Fibroblast of villous mesenchyme (primary cell): Measurements from ENCODE around the gene CUBN. TPM values are rescaled to one million over a fixed set of nuclear protein-coding genes. Genes with fewer than 3 reads are reported as not detected.
A peak's percentile ranks its signal among the peaks of the same experiment; 100 is the strongest.

Experiments used
- DNase-seq: peaks from one replicate; pipeline ENCODE4 v3.0.0-alpha.2; 2010; ENCODE audit warnings: low read depth
- H3K4me3 ChIP-seq: 2 replicates; pipeline ENCODE4 v1.5.1; 2011; ENCODE audit warnings: low read depth, mild to moderate bottlenecking, low read length
- total RNA-seq: library from RNA; depleted of rRNA; stranded (reverse); fragments of >200 nt; gene quantifications from 2 replicates; pipeline ENCODE4 v1.2.3, GENCODE V29; 2012
- TF ChIP-seq, protein P1 (sequence below): IDR thresholded peaks from 2 replicates; pipeline ENCODE4 v1.5.1; 2012; ENCODE audit warnings: low read depth, mild to moderate bottlenecking, low read length; ENCODE audit not compliant: insufficient read depth

CUBN gene
- total RNA-seq, 1 donor, result 0.86 TPM

DNA sequence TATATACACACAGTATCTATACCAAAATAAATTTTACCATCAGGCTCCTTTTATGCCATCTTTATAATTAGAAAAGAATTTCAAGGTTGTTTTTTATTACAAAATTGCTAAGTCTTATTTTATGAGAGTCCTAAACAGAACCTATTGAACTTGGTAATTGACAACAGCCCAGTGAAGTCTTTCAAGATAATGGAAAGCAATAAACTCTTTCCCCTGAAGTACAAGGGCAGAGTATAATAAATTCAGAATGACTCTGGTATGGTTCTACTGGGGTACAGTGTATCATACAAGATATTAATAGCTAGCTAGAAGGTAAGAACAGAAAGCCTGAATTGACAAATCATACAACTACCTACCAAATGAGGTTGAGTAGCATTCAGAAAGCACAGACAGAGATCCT lies 26.2 kb upstream of the CUBN start:
- H3K4me3 ChIP-seq, result no peak overlapping the region
- no peak for DNase-seq
- TF ChIP-seq, protein P1, sequence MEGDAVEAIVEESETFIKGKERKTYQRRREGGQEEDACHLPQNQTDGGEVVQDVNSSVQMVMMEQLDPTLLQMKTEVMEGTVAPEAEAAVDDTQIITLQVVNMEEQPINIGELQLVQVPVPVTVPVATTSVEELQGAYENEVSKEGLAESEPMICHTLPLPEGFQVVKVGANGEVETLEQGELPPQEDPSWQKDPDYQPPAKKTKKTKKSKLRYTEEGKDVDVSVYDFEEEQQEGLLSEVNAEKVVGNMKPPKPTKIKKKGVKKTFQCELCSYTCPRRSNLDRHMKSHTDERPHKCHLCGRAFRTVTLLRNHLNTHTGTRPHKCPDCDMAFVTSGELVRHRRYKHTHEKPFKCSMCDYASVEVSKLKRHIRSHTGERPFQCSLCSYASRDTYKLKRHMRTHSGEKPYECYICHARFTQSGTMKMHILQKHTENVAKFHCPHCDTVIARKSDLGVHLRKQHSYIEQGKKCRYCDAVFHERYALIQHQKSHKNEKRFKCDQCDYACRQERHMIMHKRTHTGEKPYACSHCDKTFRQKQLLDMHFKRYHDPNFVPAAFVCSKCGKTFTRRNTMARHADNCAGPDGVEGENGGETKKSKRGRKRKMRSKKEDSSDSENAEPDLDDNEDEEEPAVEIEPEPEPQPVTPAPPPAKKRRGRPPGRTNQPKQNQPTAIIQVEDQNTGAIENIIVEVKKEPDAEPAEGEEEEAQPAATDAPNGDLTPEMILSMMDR, result no peak

DNA sequence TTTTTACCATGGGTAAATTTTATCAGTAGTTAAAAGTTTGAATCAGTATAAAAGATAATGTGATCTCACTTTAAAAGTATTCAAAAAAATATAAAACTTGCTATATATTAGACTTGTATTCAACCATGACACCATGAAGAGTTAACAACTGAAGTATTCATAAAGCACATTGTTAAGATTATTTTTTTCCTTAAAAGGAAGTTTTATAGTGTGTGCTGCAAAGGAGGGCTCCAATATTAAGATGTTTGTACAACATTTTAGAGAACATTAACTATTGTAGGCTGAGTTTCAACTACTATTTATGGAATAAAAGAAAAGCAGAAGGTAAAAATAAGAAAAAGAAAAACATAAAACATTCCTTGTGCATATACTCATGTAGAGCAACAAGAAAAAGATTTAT lies 24.5 kb upstream of the CUBN start:
- no peak overlapping the region for H3K4me3 ChIP-seq
- DNase-seq, result no peak
- TF ChIP-seq, protein P1, result no peak

DNA sequence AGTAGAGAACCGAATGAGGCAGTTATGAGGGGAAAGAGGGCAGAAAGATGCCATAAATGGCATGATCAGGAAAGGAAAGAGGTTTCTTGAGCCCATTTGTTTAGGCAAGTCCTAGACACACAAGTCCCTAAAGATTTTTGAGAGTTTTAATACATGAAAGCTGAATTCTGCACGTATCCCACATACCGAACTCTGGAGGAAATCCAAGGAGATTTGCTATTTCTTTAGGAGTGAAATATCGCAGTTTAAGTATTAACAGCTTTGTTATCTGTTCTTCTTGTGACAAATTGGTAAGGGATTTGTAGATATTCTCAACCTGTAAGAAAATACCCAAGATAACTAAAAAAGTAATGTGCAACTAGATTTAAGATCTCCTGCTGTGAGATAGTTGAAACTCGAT lies 23.7 kb upstream of the CUBN start:
- DNase-seq, result no peak
- H3K4me3 ChIP-seq, result no peak overlapping the region
- TF ChIP-seq, protein P1, result no peak

DNA sequence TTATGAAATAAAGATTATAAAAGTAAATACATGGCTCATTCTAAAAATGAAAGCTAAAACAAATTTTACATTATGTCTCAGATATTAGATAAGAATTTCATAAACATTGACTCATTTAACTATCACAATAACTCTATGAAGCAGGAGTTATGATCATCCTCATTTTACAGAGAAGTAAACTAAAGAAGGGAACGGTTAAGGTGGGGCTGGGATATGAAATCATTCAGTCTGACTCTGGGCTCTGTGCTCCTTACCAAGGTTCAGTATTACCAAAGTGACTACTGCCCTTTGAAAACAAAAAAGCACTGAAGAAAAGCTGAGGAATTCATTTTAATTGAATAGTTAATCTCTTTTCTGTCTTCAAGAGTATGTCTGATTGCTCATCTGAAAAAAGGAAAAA lies 22.1 kb upstream of the CUBN start:
- no peak overlapping the region for H3K4me3 ChIP-seq
- TF ChIP-seq, protein P1, result no peak
- DNase-seq, result no peak

DNA sequence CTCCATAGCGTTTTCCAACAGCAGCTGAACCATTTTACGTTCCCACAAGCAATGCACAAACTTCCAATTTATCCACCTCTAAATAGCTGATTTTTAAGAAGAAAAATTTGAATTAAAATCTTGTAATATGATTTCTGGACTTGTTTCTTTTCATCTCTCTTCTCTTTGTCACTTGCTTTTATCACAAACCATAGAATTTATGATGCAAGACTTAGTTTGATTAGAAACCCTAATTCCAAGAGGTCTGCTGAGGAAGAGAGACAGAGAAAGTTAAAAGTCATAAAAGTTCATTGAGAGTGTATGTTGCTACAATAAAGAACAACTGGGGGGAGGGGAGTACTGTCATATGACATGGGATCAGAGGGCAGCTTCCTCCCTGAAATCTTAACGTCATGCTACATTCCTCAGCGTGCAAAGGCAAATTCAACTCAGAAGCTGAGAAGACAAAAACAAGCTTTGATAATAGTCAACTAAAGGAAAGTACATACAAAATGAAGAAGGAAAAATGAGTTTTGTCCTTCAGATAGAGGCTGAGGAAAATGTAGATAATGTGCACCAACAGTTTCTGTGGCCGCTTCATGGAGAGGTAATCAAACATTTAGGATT lies 18.4 kb upstream of the CUBN start:
- peak; percentile 82 for DNase-seq
- TF ChIP-seq, protein P1, result no peak
- H3K4me3 ChIP-seq, result no peak overlapping the region

DNA sequence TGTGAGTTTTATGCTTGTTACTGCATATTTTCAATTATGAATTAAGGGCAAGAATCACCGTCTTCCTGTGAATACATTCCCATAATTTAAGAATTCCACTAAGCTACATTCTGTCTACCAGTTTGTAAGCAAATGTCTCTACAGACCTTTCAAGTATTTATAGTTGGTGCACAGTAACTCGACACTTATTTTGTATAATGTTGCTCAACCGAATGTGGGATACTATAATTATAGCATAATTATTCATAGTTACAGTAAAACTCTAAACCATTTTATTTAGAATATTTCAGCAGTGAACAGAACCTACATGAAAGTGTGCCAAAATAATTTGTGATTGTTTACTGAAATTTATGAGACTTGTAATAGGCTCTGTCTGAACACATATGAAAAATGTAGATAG lies 17.3 kb upstream of the CUBN start:
- no peak overlapping the region for H3K4me3 ChIP-seq
- TF ChIP-seq, protein P1, result no peak
- peak; percentile 56 for DNase-seq

DNA sequence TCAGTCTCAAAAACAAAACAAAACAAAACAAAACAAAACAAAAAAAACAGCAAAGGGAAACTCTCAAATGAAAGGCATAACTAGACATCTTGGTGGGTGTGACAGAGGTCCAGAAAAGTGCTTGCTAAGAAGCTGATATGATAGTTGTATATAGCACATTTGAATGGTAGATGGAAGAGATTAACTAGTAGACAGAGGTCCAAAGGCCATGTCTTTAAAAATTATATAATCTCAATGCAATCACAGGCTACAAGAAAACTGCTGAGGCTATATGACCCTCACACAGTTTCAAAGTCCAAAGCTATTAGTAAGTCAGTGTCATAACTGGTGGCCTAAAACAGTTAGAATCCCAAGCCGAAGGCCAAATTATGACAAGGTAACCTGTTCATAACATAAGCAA lies 15.6 kb upstream of the CUBN start:
- TF ChIP-seq, protein P1, result no peak
- H3K4me3 ChIP-seq, result no peak overlapping the region

More for the DNA sequence above, 15.6 kb upstream of the CUBN start:
- DNase-seq, result no peak
